PFSK-1 (cell line): ENCODE results near the gene NUB1.

ENCODE experiments used
- FOXP2 ChIP-seq: optimal IDR thresholded peaks from 2 replicates; pipeline ENCODE3; 2011; ENCODE audit warnings: borderline replicate concordance, control low read depth, inconsistent platforms; ENCODE audit not compliant: insufficient read depth; ENCODE audit errors: extremely low read length, extremely low read depth
- POLR2AphosphoS5 ChIP-seq: IDR thresholded peaks from 2 replicates; pipeline ENCODE4 v1.6.1; 2012; ENCODE audit warnings: low read depth, mild to moderate bottlenecking, control low read depth, low read length, moderate library complexity
- REST ChIP-seq, 2 experiments: IDR thresholded peaks; 2 replicates each; pipeline versions ENCODE4 v1.6.1 to v1.8.0; 2011 to 2012; ENCODE audit warnings: low read depth in 2 of 2, low read length in 2 of 2, control low read depth in 1 of 2, inconsistent platforms in 1 of 2, mild to moderate bottlenecking in 1 of 2, moderate library complexity in 1 of 2; ENCODE audit not compliant: insufficient read depth in 1 of 2
- SIN3A ChIP-seq: IDR thresholded peaks from 2 replicates; pipeline ENCODE4 v1.6.1; 2012; ENCODE audit warnings: mild to moderate bottlenecking, low read length, moderate library complexity, borderline replicate concordance; ENCODE audit not compliant: insufficient read depth
- TAF1 ChIP-seq: IDR thresholded peaks from 2 replicates; pipeline ENCODE4 v1.6.1; 2012; ENCODE audit warnings: low read length, control low read depth, borderline replicate concordance; ENCODE audit not compliant: insufficient read depth

GRCh38 chr7:151420144-151420543, 78.5 kb downstream of the NUB1 start:
- TF ChIP-seq POLR2AphosphoS5: no peak
- TF ChIP-seq SIN3A: no peak
- TF ChIP-seq REST (IDR thresholded peaks at IDR 0.05; ENCODE audit: insufficient read depth in 1 of 2, low read depth in 2 of 2, low read length in 2 of 2): no peak
- TF ChIP-seq FOXP2: no peak
- no peak for TF ChIP-seq TAF1
